Measurements from ENCODE around the gene MPRIP. TPM values are rescaled to one million over a fixed set of nuclear protein-coding genes. Genes with fewer than 3 reads are reported as not detected.

The MPRIP gene
- total RNA-seq, 4 donors from 2014 or later: 141 to 305 (median 291) TPM

DNA sequence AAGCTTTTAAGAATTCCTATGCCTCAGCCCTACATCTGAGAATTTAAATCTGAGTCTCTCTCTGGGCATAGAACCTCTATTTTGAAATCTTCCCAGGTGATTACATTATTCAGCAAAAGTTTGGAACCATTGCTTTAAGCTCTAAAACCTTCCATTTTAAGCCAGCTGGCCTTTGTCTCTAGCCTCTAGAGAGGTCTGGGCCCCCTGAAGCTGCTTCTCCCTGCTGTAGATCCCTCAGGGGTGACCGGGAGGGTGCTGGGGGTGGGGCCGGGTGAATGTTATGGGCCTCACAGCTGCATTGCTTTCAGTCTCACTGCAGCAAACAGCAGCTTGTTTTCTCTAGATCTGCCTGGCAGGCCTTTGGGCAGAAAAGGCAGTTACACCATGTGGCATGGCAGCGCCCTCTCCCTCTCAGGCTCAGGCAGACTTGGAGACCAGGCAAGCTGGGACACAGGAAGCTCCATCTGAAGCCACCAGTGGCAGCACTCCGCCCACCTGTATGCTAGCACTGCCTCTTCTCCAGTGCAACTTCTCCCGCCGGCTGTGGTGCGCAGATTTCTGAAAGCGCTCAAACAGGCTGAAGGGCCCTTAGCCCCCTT, 66.3 kb downstream of the MPRIP start:
- TF ChIP-seq, protein P1, sequence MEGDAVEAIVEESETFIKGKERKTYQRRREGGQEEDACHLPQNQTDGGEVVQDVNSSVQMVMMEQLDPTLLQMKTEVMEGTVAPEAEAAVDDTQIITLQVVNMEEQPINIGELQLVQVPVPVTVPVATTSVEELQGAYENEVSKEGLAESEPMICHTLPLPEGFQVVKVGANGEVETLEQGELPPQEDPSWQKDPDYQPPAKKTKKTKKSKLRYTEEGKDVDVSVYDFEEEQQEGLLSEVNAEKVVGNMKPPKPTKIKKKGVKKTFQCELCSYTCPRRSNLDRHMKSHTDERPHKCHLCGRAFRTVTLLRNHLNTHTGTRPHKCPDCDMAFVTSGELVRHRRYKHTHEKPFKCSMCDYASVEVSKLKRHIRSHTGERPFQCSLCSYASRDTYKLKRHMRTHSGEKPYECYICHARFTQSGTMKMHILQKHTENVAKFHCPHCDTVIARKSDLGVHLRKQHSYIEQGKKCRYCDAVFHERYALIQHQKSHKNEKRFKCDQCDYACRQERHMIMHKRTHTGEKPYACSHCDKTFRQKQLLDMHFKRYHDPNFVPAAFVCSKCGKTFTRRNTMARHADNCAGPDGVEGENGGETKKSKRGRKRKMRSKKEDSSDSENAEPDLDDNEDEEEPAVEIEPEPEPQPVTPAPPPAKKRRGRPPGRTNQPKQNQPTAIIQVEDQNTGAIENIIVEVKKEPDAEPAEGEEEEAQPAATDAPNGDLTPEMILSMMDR (IDR thresholded peaks at IDR 0.05): peak in 1 of 6 experiments; percentile 22
- no peak for TF ChIP-seq POLR2A (IDR thresholded peaks at IDR 0.05)
- DNase-seq: peak in 1 of 3 donors; percentile 61
- Histone ChIP-seq H3K36me3 (no peaks in the 10 kb centered on the region), H3K4me3 (no peak overlapping the region), H3K27ac (peak overlapping the region; percentile 5 to 83 (median 51)), H3K9me3 (no peaks in the 10 kb centered on the region), H3K4me1 (peaks cover 0 to 47% (median 6%) of the 10 kb centered on the region in 4 donors), H3K27me3 (no peaks in the 10 kb centered on the region)

DNA sequence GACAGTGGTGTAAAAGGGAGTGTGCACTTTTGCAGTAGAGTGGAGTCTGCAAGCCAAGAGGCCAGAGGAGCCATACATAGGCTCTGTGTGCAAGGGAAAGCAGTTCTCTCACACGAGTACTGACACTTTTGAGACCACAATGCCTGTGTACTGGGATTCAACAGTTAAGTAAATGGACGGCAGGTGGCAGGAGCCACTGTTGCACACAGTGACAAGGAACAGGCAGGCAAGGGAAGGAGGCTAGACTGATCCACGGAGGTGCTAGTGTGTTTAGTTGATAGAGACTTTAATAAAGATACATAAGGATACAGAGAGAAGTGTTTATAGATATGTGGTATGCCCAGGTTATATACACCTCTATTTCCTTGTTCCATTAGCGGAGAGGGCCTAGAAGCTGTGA, 67.0 kb downstream of the MPRIP start:
- H3K36me3 ChIP-seq: no peaks in the 10 kb centered on the region
- TF ChIP-seq POLR2A (IDR thresholded peaks at IDR 0.05): no peak
- TF ChIP-seq, protein P1 (IDR thresholded peaks at IDR 0.05): peak in 3 of 6 experiments; percentile 48 to 52 (median 51)
- H3K27me3 ChIP-seq: no peaks in the 10 kb centered on the region
- no peak overlapping the region for H3K4me3 ChIP-seq
- H3K4me1 ChIP-seq: peaks cover 0 to 48% (median 6%) of the 10 kb centered on the region in 4 donors
- DNase-seq: peak in 1 of 3 donors; percentile 65
- H3K9me3 ChIP-seq: no peaks in the 10 kb centered on the region
- H3K27ac ChIP-seq: peak overlapping the region in 3 of 4 donors; percentile 34 to 83 (median 68)

DNA sequence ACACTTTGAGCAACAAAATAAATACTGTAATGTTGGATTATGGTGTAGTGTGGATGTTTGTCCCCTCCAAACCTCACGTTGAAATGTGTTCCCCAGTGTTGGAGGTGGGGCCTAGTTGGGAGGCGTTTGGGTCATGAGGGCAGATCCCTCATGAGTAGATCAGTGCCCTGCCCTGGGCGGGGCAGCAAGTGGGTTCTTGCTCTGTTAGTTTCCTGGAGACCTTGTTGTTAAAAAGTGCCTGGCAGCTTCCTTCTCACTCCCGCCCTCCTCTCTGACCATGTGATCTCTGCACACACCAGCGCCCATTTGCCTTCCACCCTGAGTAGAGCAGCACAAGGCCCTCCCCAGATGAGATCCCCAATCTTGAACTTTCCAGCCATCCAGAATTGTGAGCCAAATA, 67.7 kb downstream of the MPRIP start:
- Histone ChIP-seq H3K9me3 (no peaks in the 10 kb centered on the region), H3K27me3 (no peaks in the 10 kb centered on the region), H3K4me1 (peaks cover 0 to 55% (median 6%) of the 10 kb centered on the region in 4 donors), H3K27ac (peak overlapping the region in 3 of 4 donors; percentile 34 to 83 (median 68)), H3K36me3 (no peaks in the 10 kb centered on the region), H3K4me3 (no peak overlapping the region)
- peak; percentile 39 to 84 (median 81) for DNase-seq
- TF ChIP-seq POLR2A (IDR thresholded peaks at IDR 0.05): no peak
- TF ChIP-seq, protein P1 (IDR thresholded peaks at IDR 0.05): no peak

DNA sequence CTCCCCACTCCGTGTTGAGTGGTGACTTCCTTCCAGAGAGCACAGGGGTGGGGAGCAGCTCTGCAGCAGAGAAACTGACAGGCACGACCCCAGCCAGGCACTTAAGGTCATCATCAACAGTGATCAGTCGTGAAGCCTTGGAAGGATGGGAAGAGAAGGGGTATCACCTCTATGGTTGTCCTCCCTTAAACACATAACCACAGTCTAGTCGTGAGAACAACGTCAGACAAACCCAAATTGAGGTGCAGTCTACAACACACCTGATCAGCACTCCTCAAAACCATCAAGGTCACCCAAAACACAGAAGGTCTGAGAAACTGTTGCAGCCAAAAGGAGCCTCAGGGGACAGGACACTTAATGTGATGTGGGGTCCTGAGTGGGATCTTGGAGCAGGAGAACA, 68.3 kb downstream of the MPRIP start:
- TF ChIP-seq, protein P1 (IDR thresholded peaks at IDR 0.05): no peak
- no peak for TF ChIP-seq POLR2A (IDR thresholded peaks at IDR 0.05)
- H3K4me1 ChIP-seq: peaks cover 0 to 61% (median 6%) of the 10 kb centered on the region in 4 donors
- no peak overlapping the region for H3K4me3 ChIP-seq
- no peaks in the 10 kb centered on the region for H3K36me3 ChIP-seq
- H3K27ac ChIP-seq: peak overlapping the region in 3 of 4 donors; percentile 8 to 83 (median 68)
- H3K27me3 ChIP-seq: no peaks in the 10 kb centered on the region
- DNase-seq: no peak
- no peaks in the 10 kb centered on the region for H3K9me3 ChIP-seq

DNA sequence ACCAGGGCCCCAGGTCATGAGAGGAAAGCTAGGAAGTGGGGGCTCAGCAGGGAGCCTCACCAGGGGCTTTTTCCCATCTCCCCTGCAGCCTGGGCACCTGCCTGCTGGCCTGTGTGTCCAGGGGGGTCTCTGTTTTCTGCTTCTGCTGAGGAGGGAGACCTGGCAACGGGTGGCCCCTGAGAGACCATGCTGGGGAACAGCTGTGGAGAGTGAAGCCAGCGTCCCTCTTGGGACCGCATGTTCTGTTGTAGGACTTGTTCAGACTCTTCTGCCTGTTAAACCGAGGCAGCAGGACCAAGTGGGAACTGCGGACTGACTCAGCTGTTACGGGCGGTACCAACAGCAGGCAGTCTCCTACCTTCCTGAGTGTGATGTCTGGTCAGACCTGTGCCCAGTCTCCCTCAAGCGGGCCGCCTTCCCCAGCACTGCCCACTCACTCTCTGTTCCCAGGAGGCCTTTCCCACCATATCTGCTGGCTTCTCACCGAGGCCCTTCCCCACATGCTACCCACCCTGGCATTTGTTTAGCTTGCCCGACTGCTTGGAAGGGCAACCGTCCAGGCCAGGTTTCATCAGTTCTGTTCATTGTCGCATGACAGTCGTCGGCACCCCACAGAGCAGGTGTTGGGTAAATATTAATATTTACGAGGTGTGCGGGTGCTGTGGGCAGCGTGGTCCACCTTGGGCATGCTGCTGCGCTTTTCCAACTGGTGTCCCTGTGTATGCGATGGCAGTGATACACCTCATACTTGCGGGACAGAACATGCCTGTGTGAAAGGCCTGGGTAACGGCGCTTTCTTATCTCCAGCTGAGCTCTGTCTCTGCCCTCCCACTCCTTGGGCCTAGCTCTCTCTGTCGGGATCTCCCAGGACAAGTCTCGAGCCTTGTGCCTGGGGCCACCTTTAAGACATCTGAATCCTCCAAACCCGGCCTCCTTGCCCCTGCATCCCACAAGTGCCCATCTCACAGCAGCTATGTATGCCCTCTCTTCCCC, 69.4 kb downstream of the MPRIP start:
- Histone ChIP-seq H3K36me3 (no peaks in the 10 kb centered on the region), H3K4me3 (no peak overlapping the region), H3K4me1 (peaks cover 0 to 62% (median 6%) of the 10 kb centered on the region in 4 donors), H3K9me3 (no peaks in the 10 kb centered on the region), H3K27me3 (no peaks in the 10 kb centered on the region), H3K27ac (no peak overlapping the region)
- no peak for DNase-seq
- TF ChIP-seq, protein P1 (IDR thresholded peaks at IDR 0.05): no peak
- TF ChIP-seq POLR2A (IDR thresholded peaks at IDR 0.05): no peak

Measured in Peyer's patch (tissue), 4 donors.